ENCODE measurements around the gene RNASE4.

Gene RNASE4

GRCh38 chr14:20676072-20676471 is 8.3 kb upstream of the RNASE4 start:
- no peak for FAIRE-seq

GRCh38 chr14:20679907-20680306 is 4.5 kb upstream of the RNASE4 start:
- no peak for FAIRE-seq

- FAIRE-seq, result no peak
Measured at GRCh38 chr14:20680363-20680762, 4.0 kb upstream of the RNASE4 start.

GRCh38 chr14:20680843-20681347 is 3.5 kb upstream of the RNASE4 start:
- FAIRE-seq, result no peak

- peak; percentile 48 for FAIRE-seq
Measured at GRCh38 chr14:20681348-20682126, 2.8 kb upstream of the RNASE4 start.

GRCh38 chr14:20682127-20682434 is 2.3 kb upstream of the RNASE4 start:
- no peak for FAIRE-seq

- FAIRE-seq, result no peak
Measured at GRCh38 chr14:20682435-20683124, 1.8 kb upstream of the RNASE4 start.

GRCh38 chr14:20683125-20683890 is 1.1 kb upstream of the RNASE4 start:
- FAIRE-seq, result peak; percentile 34

- FAIRE-seq, result no peak
Measured at GRCh38 chr14:20684662-20685456, 499 bp downstream of the RNASE4 start.

GRCh38 chr14:20686386-20687143 is 2.2 kb downstream of the RNASE4 start:
- no peak for FAIRE-seq

- no peak for FAIRE-seq
Measured at GRCh38 chr14:20687362-20688166, 3.2 kb downstream of the RNASE4 start.

GRCh38 chr14:20688167-20688839 is 3.9 kb downstream of the RNASE4 start, which contains the start of gene ANG:
TSS of gene ANG (plus strand) at chr14:20688764. CDS start at chr14:20693565, 4,801 bp downstream.
- FAIRE-seq, result no peak

GRCh38 chr14:20690848-20691640 is 6.7 kb downstream of the RNASE4 start:
- FAIRE-seq, result peak; percentile 77

- FAIRE-seq, result no peak
Measured at GRCh38 chr14:20692116-20692751, 7.9 kb downstream of the RNASE4 start.

- no peak for FAIRE-seq
Measured at GRCh38 chr14:20696764-20697163, 12.4 kb downstream of the RNASE4 start.

- peak; percentile 13 for FAIRE-seq
Measured at GRCh38 chr14:20697273-20698017, 13.1 kb downstream of the RNASE4 start.

GRCh38 chr14:20698018-20698329 is 13.6 kb downstream of the RNASE4 start:
- no peak for FAIRE-seq

- FAIRE-seq, result no peak
Measured at GRCh38 chr14:20698934-20699333, 14.6 kb downstream of the RNASE4 start.

All from TTC549 (cell line).